HG03520 (cell line): ENCODE data around the gene IL21.
A peak's percentile ranks its signal among the peaks of the same experiment; 100 is the strongest.
"Not testable (repeated sequence)": the region's sequence is repeated elsewhere in the genome, so short reads cannot be mapped to it uniquely, and the experiment has no call there.

Source experiments
- ATAC-seq: cut with Tn5 transposase; IDR thresholded peaks from one replicate; pipeline ENCODE4 v1.9.1; 2021; ENCODE audit warnings: mild to moderate bottlenecking, moderate library complexity; ENCODE audit not compliant: unreplicated experiment

The IL21 gene

DNA sequence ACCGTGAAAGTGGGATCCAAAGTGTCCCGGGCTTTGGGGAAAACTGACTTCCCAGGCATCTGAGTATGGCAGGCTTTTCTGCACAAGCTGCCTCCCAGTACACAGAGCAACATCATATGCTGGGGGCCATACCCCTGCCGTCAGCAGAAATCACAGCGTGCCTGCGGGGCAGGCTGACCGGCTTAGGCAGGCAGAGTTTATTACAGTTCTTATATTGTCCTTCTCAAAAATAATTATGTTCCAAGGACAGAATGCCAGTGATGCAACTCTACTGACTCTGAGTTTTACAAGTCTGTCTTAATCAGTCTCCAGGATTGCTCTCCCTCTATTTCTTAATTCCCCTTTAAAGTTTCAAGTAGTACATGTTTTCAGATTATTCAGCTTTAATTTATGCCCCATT, 37.0 kb downstream of the IL21 start:
- no peak for ATAC-seq

GRCh38 chr4:122577808-122578781, 42.8 kb downstream of the IL21 start:
- ATAC-seq: peak; percentile 77

GRCh38 chr4:122577189-122577553, 43.7 kb downstream of the IL21 start:
- ATAC-seq: no peak

- ATAC-seq: peak; percentile 52
These were observed 44.3 kb downstream of the IL21 start for GRCh38 chr4:122576261-122577188.

- ATAC-seq: not testable (repeated sequence)
These were observed 46.5 kb downstream of the IL21 start for GRCh38 chr4:122574347-122574746.

DNA sequence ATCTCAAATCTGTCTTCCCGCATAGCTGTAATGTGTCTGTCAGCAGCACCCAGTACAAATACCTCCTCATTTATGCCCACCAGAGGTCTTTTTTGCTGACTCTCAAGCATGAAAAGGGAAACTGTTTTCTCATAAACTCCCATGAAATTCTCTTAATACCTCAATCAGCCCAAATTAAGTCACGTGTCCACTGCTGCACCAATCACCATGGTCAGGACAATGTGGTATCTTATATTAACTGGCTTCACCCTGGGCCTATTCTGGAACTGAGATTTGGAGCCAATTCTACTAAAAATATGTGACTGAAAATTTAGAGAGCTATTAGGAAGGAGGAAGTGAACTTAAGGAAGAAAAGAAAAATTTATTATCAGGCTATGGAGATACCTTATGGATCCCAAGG, 58.4 kb downstream of the IL21 start:
- no peak for ATAC-seq
